Activated CD8-positive, alpha-beta memory T cell treated with anti-CD3 and anti-CD28 coated beads for 4 hours (primary cell): ENCODE measurements around the gene RFXAP.

Source experiments
- DNase-seq, 2 donors: peaks; one replicate each; pipeline ENCODE4 v3.0.0-alpha.2; 2020; ENCODE audit warnings: low read depth in 2 of 2

RFXAP gene

GRCh38 chr13:36817996-36818803 lies 822 bp upstream of the RFXAP start:
- no peak for DNase-seq

DNA sequence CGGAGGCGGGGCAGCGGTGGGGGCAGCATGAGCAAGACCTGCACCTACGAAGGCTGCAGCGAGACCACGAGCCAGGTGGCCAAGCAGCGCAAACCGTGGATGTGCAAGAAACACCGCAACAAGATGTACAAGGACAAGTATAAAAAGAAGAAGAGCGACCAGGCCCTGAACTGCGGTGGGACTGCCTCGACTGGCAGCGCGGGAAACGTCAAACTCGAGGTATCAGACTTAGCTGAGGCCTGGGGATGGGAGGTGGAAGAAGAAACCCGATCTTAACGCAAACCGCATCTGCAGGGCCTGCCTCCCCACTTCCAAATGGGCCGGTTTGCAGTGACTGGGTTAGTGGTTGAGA lies 693 bp downstream of the RFXAP start:
- DNase-seq = peak in 1 of 2 donors; percentile 4

- no peak for DNase-seq
Measured at GRCh38 chr13:36820222-36820621, 1.2 kb downstream of the RFXAP start.

GRCh38 chr13:36822785-36823184 lies 3.8 kb downstream of the RFXAP start:
- DNase-seq = no peak

GRCh38 chr13:36829753-36830152 lies 10.7 kb downstream of the RFXAP start:
- DNase-seq = no peak

DNA sequence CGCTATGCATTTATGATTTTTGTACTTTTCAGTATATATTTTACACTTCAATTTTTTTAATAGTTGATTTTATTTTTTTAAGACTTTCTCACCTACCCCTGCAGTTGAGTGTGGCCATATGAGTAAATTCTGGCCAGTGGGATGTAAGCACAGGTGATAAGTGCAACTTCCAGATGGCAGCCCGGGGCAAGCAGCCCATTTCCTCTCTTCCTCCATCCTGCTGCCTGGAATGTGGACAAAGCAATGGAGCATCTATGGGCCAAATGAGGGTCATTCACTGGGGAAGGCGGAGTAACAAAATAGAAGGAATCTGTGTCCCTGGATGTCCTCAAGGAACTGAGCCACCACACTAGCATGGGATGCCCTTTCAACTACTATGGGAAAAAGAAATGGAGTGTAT lies 12.3 kb downstream of the RFXAP start:
- DNase-seq = no peak

- DNase-seq = no peak
Measured at GRCh38 chr13:36834299-36834698, 15.3 kb downstream of the RFXAP start.

- DNase-seq = no peak
Measured at GRCh38 chr13:36837354-36838092, 18.5 kb downstream of the RFXAP start.

DNA sequence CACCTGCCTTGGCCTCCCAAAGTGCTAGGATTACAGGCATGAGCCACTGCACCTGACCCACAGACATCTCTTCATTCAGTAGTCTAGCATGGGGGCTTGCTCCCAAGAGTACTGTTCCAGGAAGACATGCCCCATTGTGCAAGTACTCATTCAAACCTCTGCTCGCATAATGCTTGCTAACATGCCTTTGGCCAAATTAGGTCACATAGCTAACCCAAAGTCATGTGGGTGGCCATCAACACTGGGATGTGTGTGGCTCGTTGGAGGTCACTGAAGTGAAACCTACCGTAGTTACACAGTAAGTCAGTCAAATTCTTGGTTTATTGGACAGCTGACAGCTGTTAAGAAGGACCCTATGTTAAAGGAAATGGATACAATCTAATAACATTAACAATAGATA lies 20.3 kb downstream of the RFXAP start:
- no peak for DNase-seq

DNA sequence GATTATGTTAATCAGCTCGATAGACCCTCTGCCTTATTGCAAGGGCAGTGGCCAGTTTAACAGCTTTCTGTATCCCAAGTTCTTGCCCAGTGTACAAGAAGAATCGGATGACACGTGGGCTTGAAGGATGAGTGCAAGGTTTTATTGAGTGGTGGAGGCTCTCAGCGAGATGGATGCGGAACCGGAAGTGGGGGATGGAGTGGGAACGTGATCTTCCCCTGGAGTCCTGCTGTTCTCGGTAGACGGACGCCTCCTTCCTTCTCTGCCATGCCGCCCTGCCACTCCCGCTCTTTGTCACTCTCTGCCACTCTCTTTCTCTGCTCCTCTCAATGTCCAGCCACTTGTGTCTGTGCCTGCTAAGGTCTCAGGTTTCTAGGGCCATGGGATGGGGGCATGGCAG lies 21.0 kb downstream of the RFXAP start:
- DNase-seq = no peak

DNA sequence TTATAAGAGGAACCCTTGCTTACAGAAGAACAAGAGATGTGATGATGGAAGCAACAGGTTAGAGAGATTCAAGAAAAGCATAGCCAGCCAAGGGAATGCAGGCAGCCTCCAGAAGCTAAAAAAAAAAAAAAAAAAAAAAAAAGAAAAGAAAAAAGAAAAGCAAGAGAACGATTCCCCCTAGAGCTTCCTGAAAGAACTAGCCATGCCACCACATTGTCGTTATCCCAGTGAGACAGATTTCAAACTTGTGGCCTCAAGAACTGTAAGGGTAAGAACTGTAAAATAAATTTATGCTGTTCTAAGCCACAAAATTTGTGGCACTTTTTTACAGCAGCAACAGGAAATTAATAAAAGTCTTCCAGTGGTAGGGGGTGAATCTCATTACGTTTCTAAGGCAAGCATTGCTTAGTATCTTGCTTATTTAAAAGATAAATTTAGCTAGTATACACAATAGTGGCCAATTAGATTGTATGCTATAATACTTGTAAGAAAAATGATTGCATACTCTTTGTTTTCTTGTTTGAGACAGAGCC lies 21.8 kb downstream of the RFXAP start:
- DNase-seq = no peak

GRCh38 chr13:36841391-36841790 lies 22.4 kb downstream of the RFXAP start:
- DNase-seq = no peak

DNA sequence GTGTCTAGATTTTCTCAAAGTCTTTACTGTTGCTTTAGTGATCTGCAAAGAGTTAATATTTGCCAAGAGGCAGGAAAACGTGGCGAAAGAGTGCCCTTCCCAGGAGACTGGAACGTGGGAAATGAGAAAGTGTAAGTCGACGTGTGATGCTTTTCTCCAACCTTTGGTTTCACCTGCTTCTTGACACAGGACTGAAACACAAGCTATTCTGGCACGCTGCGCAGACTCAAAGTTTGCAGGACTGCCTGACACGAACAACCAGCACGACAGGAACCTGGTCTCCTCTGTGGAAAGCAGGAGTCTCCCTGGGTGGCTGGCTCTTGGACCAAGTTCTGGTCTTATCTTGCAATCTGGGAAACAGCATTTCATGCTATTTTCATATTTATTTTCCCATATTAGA lies 28.6 kb downstream of the RFXAP start:
- no peak for DNase-seq

- DNase-seq = no peak
Measured at GRCh38 chr13:36848199-36848982, 29.4 kb downstream of the RFXAP start.

DNA sequence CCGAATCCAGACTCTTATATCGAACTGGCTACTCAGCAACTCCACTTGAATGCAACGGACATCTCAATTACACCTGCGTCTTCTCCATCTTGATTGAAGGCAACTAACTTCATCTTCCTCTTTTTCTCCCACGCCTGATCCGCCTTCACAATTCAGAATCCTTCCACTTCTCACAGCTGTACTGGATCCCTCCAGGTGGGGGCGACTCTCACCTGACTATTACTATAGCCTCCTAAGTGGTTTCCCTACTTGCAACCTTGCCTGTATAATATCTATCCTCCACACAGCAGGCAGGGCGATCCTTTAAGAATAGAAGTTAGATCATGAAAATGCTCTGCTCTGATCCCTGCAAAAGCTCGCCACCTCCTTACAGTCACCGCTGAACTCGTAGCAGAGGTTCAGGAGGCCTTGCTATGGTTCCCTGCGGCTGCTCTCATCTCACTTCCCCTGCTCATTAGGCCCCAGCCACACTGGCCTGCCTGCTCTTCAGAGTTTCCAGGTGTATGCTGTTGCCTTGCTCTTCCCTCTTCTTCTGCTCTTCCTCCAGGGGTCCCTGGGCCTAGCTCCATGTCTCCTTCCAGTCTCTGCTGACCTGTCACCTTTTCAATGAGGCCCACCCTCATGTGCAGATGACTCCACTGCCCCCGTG lies 31.9 kb downstream of the RFXAP start:
- no peak for DNase-seq

- DNase-seq = no peak
Measured at GRCh38 chr13:36857253-36857652, 38.2 kb downstream of the RFXAP start.

GRCh38 chr13:36858290-36858689 lies 39.3 kb downstream of the RFXAP start:
- no peak for DNase-seq

DNA sequence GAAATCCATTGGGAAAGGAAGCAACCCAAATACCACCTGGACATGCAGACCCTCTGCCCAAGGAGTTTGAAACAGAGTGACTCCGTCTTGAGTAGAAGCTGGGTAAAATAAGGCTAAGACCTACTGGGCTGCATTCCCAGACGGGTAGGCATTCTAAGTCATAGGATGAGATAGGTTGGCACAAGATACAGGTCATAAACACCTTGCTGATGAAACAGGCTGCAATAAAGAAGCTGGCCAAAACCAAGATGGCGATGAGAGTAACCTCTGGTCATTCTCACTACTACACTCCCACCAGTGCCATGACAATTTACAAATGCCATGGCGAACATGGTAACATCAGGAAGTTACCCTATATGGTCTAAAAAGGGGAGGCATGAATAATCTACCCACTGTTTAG lies 40.2 kb downstream of the RFXAP start:
- no peak for DNase-seq

DNA sequence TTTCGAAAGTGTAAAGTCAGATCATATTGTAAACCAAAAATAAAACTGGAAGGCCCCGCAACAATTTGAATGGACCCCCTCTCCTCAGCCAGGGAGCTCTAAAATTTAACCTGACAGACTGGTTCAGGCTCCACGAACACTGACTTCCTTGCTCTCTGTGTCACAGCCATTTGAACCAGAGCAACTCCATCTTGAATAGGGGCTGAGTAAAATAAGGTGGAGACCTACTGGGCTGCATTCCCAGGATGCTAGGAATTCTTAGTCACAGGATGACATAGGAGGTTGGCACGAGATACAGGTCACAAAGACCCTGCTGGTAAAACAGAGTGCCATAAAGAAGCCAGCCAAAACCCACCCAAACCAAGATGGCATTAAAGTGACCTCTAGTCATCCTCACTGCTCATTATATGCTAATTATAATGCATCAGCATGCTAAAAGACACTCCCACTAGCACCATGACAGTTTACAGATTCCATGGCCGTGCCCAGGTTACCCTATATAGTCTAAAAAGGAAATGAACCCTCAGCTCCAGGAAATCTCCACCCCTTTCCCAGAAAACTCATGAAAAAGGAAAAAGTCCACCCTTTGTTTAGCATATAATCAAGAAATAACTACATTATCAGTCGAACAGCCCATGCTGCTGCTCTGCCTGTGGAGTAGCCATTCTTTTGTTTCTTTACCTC lies 43.1 kb downstream of the RFXAP start:
- no peak for DNase-seq

DNA sequence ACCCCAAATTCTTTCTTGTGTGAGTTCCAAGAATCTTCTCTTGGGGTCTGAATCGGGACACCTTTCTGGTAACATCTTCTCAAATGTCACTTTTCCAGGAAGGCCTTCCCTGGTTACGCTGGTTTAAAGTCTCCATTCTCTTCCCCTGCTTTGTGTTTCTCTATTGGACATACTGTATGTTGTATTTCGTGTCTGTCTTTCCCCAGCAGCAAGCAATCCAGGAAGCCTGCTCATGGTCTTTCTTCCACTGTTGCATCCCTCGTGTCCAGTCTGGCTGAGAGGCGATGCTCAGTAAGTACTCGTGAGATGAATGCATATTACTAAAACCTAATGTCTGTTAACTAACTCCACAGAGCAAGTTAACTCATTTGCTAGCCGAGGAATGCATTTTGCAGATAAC lies 43.7 kb downstream of the RFXAP start:
- DNase-seq = no peak

DNA sequence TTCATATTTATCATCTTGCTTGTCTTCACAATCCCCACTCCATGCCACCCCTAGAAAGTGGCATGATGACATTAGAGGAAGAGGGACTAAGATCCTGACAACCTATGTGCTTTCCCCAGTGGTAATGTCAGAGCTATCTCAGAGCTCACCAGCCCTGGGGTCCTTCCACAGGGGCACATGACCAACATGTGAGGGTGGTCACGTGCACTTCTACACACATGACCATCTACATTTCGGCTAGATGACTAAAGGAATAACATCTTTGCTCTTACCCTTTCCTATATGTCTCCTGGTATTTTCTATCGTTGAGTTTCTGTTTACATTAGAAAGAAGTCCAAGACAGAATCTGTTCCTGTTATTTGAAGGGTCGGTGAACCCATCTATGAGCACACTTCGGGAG lies 46.2 kb downstream of the RFXAP start:
- DNase-seq = no peak
